GM12878 (cell line): ENCODE data around the gene TLL1. TPM values are rescaled to one million over a fixed set of nuclear protein-coding genes. Genes with fewer than 3 reads are reported as not detected.

Experiments used
- ATAC-seq: fragments of 200-7000 bp; cut with Tn5 transposase; 3 replicates; pipeline ENCODE4 v1.9.1; 2020; ENCODE audit warnings: mild to moderate bottlenecking, moderate library complexity
- BruUV-seq: library from RNA; stranded (reverse); fragments of 400-500 nt; replicated peaks from 2 replicates; lab custom pipeline; 2021; lab: Mats Ljungman, UMichigan
- CTCF ChIA-PET: fragments of 300-600 bp; sonication (Branson Sonifier 250); formaldehyde crosslinking; extraction: SDS; loops from one replicate; lab custom pipeline; 2021; ENCODE audit warnings: inconsistent platforms; lab: Yijun Ruan, JAX
- POLR2A ChIA-PET: fragments of 350-600 bp; formaldehyde crosslinking; extraction: SDS; loops from one replicate; lab custom pipeline; 2021; ENCODE audit warnings: inconsistent platforms; lab: Charles Lee
- RAD21 ChIA-PET: fragments of 300-600 bp; sonication (Branson Sonifier 250); formaldehyde crosslinking; loops from one replicate; lab custom pipeline; 2023; ENCODE audit warnings: antibody characterized with exemption; ENCODE audit not compliant: unreplicated experiment; lab: Charles Lee
- SMC1A ChIA-PET: fragments of 300-600 bp; sonication (Branson Sonifier 250); formaldehyde crosslinking; loops from one replicate; lab custom pipeline; 2023; ENCODE audit not compliant: unreplicated experiment, uncharacterized antibody; lab: Charles Lee
- DNase-seq: peaks from one replicate; pipeline ENCODE4 v3.0.0-alpha.2; 2011; ENCODE audit warnings: low read depth, low spot score
- FAIRE-seq: peaks from 3 replicates; lab custom pipeline; 2011; peaks lifted over from hg19 to GRCh38; lab: Jason Lieb, UNC
- H2AFZ ChIP-seq: 2 replicates; pipeline ENCODE4 v1.6.0; 2011; ENCODE audit warnings: low read depth, low read length, control low read depth; ENCODE audit not compliant: control insufficient read depth
- H3K27ac ChIP-seq: 2 replicates; pipeline ENCODE4 v1.5.1; 2011; ENCODE audit warnings: control low read depth; ENCODE audit not compliant: control insufficient read depth, insufficient read depth
- H3K27me3 ChIP-seq, 2 experiments: replicated peaks in 1 of 2; 2 replicates each; pipeline versions ENCODE4 v1.6.0 to v1.6.1; 2011; ENCODE audit warnings: low read length in 1 of 2; ENCODE audit not compliant: control insufficient read depth in 2 of 2, insufficient read depth in 2 of 2
- H3K36me3 ChIP-seq, 2 experiments: 2 replicates each; pipeline ENCODE4 v1.5.1; 2011; ENCODE audit warnings: low read length in 1 of 2; ENCODE audit not compliant: control insufficient read depth in 2 of 2, insufficient read depth in 2 of 2
- H3K4me1 ChIP-seq: 2 replicates; pipeline ENCODE4 v1.6.1; 2011; ENCODE audit warnings: mild to moderate bottlenecking, low read length, moderate library complexity, mixed read lengths; ENCODE audit not compliant: control insufficient read depth, insufficient read depth
- H3K4me2 ChIP-seq: 2 replicates; pipeline ENCODE4 v1.6.0; 2011; ENCODE audit warnings: control low read depth; ENCODE audit not compliant: control insufficient read depth, insufficient read depth
- H3K4me3 ChIP-seq: fragments of 200-600 bp; sonication (generic); 2 replicates; pipeline ENCODE4 v1.5.1; 2016
- H3K79me2 ChIP-seq: 2 replicates; pipeline ENCODE4 v1.6.0; 2011; ENCODE audit warnings: low read length; ENCODE audit not compliant: control insufficient read depth, insufficient read depth
- H3K9ac ChIP-seq: 2 replicates; pipeline ENCODE4 v1.8.0; 2011; ENCODE audit warnings: low read length, control low read depth, mixed read lengths; ENCODE audit not compliant: control insufficient read depth, insufficient read depth
- H3K9me3 ChIP-seq: replicated peaks from 3 replicates; pipeline ENCODE4 v1.5.1; 2011; ENCODE audit warnings: mild to moderate bottlenecking, low read length; ENCODE audit not compliant: control insufficient read depth, insufficient read depth
- H4K20me1 ChIP-seq: 2 replicates; pipeline ENCODE4 v1.6.0; 2011; ENCODE audit not compliant: control insufficient read depth, insufficient read depth
- BCL11A ChIP-seq: IDR thresholded peaks from 2 replicates; pipeline ENCODE4 v1.6.1; 2011; ENCODE audit warnings: low read depth, low read length
- CREM ChIP-seq: IDR thresholded peaks from 2 replicates; pipeline ENCODE4 v1.6.1; 2014; ENCODE audit warnings: antibody characterized with exemption, low read depth
- KDM1A ChIP-seq: fragments of 200-600 bp; sonication (generic); IDR thresholded peaks from 2 replicates; pipeline ENCODE4 v1.6.1; 2016; ENCODE audit warnings: borderline replicate concordance
- POLR2A ChIP-seq: IDR thresholded peaks from 2 replicates; pipeline ENCODE4 v1.6.1; 2011; ENCODE audit warnings: low read depth, mild to moderate bottlenecking, low read length
- POLR2AphosphoS2 ChIP-seq: IDR thresholded peaks from 2 replicates; pipeline ENCODE4 v1.6.1; 2011; ENCODE audit warnings: low read depth, mild to moderate bottlenecking, low read length, improper control_type of control experiment, moderate library complexity
- WGBS: methylation state at CpG from one replicate; pipeline ENCODE4 v1.1.6; 2016; ENCODE audit warnings: low lambda C conversion rate; ENCODE audit not compliant: insufficient replicate concordance, insufficient coverage; ENCODE audit errors: missing lambda C conversion rate; 5-methylcytosine and 5-hydroxymethylcytosine counted together
- in situ Hi-C: fragments of 300-500 bp; cut with MboI; formaldehyde crosslinking; loops from 9 replicates; pipeline ENCODE4 v1.14.3; 2018; ENCODE audit warnings: mixed read lengths
- intact Hi-C: fragments of 100-400 bp; cut with micrococcal nuclease; formaldehyde crosslinking; loops from one replicate; pipeline ENCODE4 v1.14.2; 2022; ENCODE audit not compliant: unreplicated experiment
- polyA plus RNA-seq, 11 experiments: library from polyadenylated mRNA; depleted of rRNA in 4 of 11; unstranded in 6 of 11; stranded (reverse) in 5 of 11; fragments of >200 nt; fragmentation: Nextera tagmentation in 4 of 11; fragmentation: Illumina TruSeq in 1 of 11; extraction: Ambion mirVana in 4 of 11; extraction: Trizol in 1 of 11; gene quantifications; 1 replicate in 1 of 11; 2 replicates in 10 of 11; pipeline versions ENCODE4 v1.2.1 to v1.2.3, GENCODE V29; 2011 to 2016; ENCODE audit warnings: inconsistent platforms in 2 of 11, missing spikeins in 2 of 11, low read depth in 1 of 11
- total RNA-seq, 4 experiments: library from RNA; depleted of rRNA in 3 of 4; stranded (reverse); fragments of >200 nt in 3 of 4; fragmentation: Illumina TruSeq in 1 of 4; extraction: Trizol in 1 of 4; gene quantifications; 2 replicates each; pipeline versions ENCODE4 v1.2.1 to v1.2.3, GENCODE V29; 2013 to 2021
- TF ChIP-seq, protein P1 (sequence below): fragments of 450-650 bp; formaldehyde crosslinking; IDR thresholded peaks from 2 replicates; pipeline ENCODE4 v1.4.0; 2022; ENCODE audit warnings: mild to moderate bottlenecking, moderate library complexity
- TF ChIP-seq, protein P2 (sequence below): IDR thresholded peaks from 2 replicates; pipeline ENCODE4 v1.6.1; 2012; ENCODE audit warnings: low read depth, low read length, improper control_type of control experiment
- TF ChIP-seq, protein P3 (sequence below): IDR thresholded peaks from 2 replicates; pipeline ENCODE4 v1.6.1; 2011; ENCODE audit warnings: mild to moderate bottlenecking, low read depth, low read length, moderate library complexity; ENCODE audit not compliant: insufficient replicate concordance
- TF ChIP-seq, protein P4 (sequence below): fragments of 450-650 bp; IDR thresholded peaks from 2 replicates; pipeline ENCODE4 v1.6.1; 2017; ENCODE audit warnings: mild to moderate bottlenecking
- TF ChIP-seq, protein P5 (sequence below): fragments of 450-650 bp; IDR thresholded peaks from 2 replicates; pipeline ENCODE4 v1.6.1; 2017; ENCODE audit warnings: borderline replicate concordance

The TLL1 gene
- total and polyA plus RNA-seq, 10 of the 15 experiments (the other 5 are each of a cell fraction or from before 2014, with no cell fraction given), result 0.02 to 0.31 (median 0.05) TPM; not detected in 2

DNA sequence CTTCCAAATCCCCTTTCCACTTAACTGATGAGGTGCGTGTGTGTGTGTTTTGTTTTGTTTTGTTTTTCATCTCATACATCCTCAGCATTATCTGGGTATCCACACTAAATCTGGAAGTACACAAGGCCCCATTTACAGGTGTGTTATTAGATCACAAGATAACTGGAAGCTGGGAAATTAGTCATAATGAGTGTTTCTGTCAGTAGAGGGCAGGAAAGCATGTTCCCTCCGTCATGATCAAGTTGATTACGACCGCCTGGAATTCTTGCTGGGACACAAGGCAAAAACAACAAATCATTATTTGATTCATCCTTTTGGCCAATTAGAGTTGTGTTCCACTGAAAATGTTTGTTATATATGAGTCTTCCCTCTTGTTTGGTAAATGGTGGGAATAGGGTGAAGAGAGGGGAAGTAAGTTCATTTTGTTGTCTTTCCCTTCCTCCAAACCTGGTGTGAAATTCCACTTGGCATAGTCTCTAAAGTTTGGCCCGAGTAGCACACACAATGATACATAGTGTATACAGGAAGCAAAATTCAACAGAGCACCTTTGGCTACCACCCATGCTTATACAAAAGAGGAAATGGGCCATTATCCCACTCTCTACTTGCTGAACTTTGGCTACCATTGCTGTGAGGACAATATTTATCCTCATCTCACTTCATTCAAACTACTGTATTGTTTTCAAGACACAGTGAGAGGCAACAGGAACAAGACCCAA lies 33.3 kb upstream of the TLL1 start:
- DNase-seq (no peak), ATAC-seq (no peak), FAIRE-seq (no peak)
- H3K4me1 ChIP-seq, result no peaks in the 10 kb centered on the region
- RAD21 ChIA-PET, result no interaction called here
- CTCF ChIA-PET, result no interaction called here
- H3K36me3 ChIP-seq, result no peaks in the 10 kb centered on the region
- in situ Hi-C loops (no loop called here), intact Hi-C loops (no loop called here)
- SMC1A ChIA-PET, result no interaction called here
- no peaks in the 10 kb centered on the region for H4K20me1 ChIP-seq
- H3K9me3 ChIP-seq, result no peaks in the 10 kb centered on the region
- no peak overlapping the region for H3K27ac ChIP-seq
- no peaks in the 10 kb centered on the region for H3K27me3 ChIP-seq
- H3K4me3 ChIP-seq, result no peak overlapping the region
- POLR2A ChIA-PET, result no interaction called here
- no peak overlapping the region for H3K4me2 ChIP-seq
- 17% methylated on average over 5 of the region's 5 CpGs for WGBS
- H2AFZ ChIP-seq, result no peak overlapping the region
- H3K9ac ChIP-seq, result no peak overlapping the region
- no peaks in the 10 kb centered on the region for H3K79me2 ChIP-seq
- no TSS peak for BruUV-seq
- no peak for TF ChIP-seq KDM1A
- TF ChIP-seq, protein P1, sequence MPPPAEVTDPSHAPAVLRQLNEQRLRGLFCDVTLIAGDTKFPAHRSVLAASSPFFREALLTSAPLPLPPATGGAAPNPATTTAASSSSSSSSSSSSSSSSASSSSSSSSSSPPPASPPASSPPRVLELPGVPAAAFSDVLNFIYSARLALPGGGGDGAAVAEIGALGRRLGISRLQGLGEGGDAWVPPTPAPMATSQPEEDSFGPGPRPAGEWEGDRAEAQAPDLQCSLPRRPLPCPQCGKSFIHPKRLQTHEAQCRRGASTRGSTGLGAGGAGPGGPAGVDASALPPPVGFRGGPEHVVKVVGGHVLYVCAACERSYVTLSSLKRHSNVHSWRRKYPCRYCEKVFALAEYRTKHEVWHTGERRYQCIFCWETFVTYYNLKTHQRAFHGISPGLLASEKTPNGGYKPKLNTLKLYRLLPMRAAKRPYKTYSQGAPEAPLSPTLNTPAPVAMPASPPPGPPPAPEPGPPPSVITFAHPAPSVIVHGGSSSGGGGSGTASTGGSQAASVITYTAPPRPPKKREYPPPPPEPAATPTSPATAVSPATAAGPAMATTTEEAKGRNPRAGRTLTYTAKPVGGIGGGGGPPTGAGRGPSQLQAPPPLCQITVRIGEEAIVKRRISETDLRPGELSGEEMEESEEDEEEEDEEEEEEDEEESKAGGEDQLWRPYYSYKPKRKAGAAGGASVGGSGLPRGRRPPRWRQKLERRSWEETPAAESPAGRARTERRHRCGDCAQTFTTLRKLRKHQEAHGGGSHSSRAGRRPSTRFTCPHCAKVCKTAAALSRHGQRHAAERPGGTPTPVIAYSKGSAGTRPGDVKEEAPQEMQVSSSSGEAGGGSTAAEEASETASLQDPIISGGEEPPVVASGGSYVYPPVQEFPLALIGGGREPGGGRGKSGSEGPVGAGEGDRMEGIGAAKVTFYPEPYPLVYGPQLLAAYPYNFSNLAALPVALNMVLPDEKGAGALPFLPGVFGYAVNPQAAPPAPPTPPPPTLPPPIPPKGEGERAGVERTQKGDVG (CRISPR knock-in tag), result no peak
- TF ChIP-seq, protein P2, sequence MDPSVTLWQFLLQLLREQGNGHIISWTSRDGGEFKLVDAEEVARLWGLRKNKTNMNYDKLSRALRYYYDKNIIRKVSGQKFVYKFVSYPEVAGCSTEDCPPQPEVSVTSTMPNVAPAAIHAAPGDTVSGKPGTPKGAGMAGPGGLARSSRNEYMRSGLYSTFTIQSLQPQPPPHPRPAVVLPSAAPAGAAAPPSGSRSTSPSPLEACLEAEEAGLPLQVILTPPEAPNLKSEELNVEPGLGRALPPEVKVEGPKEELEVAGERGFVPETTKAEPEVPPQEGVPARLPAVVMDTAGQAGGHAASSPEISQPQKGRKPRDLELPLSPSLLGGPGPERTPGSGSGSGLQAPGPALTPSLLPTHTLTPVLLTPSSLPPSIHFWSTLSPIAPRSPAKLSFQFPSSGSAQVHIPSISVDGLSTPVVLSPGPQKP, result no peak
- TF ChIP-seq BCL11A, result no peak
- no peak for TF ChIP-seq POLR2AphosphoS2
- no peak for TF ChIP-seq CREM
- TF ChIP-seq, protein P3, sequence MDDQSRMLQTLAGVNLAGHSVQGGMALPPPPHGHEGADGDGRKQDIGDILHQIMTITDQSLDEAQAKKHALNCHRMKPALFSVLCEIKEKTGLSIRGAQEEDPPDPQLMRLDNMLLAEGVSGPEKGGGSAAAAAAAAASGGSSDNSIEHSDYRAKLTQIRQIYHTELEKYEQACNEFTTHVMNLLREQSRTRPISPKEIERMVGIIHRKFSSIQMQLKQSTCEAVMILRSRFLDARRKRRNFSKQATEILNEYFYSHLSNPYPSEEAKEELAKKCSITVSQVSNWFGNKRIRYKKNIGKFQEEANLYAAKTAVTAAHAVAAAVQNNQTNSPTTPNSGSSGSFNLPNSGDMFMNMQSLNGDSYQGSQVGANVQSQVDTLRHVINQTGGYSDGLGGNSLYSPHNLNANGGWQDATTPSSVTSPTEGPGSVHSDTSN, result no peak
- TF ChIP-seq, protein P4, sequence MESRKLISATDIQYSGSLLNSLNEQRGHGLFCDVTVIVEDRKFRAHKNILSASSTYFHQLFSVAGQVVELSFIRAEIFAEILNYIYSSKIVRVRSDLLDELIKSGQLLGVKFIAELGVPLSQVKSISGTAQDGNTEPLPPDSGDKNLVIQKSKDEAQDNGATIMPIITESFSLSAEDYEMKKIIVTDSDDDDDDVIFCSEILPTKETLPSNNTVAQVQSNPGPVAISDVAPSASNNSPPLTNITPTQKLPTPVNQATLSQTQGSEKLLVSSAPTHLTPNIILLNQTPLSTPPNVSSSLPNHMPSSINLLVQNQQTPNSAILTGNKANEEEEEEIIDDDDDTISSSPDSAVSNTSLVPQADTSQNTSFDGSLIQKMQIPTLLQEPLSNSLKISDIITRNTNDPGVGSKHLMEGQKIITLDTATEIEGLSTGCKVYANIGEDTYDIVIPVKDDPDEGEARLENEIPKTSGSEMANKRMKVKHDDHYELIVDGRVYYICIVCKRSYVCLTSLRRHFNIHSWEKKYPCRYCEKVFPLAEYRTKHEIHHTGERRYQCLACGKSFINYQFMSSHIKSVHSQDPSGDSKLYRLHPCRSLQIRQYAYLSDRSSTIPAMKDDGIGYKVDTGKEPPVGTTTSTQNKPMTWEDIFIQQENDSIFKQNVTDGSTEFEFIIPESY, result no peak
- TF ChIP-seq POLR2A, result no peak
- TF ChIP-seq, protein P5, sequence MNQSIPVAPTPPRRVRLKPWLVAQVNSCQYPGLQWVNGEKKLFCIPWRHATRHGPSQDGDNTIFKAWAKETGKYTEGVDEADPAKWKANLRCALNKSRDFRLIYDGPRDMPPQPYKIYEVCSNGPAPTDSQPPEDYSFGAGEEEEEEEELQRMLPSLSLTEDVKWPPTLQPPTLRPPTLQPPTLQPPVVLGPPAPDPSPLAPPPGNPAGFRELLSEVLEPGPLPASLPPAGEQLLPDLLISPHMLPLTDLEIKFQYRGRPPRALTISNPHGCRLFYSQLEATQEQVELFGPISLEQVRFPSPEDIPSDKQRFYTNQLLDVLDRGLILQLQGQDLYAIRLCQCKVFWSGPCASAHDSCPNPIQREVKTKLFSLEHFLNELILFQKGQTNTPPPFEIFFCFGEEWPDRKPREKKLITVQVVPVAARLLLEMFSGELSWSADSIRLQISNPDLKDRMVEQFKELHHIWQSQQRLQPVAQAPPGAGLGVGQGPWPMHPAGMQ, result no peak
